HG03354 (cell line): ENCODE data around the gene ATR.
A peak's percentile ranks its signal among the peaks of the same experiment; 100 is the strongest.

ENCODE experiments used
- ATAC-seq: cut with Tn5 transposase; IDR thresholded peaks from one replicate; pipeline ENCODE4 v1.9.1; 2021; ENCODE audit warnings: mild to moderate bottlenecking; ENCODE audit not compliant: unreplicated experiment, poor library complexity, severe bottlenecking

Gene ATR

GRCh38 chr3:142542054-142542453, 36.5 kb downstream of the ATR start:
- no peak for ATAC-seq

- no peak for ATAC-seq
Measured at GRCh38 chr3:142536519-142536918, 42.0 kb downstream of the ATR start.

DNA sequence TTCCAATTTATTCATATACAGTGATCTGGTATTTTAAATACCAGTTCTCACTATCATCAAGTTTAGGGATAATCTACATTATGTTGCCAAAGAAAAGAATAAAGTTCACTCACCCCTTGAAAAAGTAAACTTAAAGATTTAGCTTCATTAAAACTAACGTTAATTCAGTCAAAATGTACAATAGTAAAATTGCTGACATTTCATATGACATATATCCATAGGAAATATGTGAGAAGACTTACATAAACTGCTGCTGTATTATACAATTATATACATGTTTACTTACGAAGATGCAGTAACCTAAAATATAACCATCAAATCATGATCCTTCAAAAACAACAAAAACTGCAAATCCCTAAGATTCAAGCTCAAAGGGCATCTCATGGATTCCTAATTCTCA, 44.0 kb downstream of the ATR start:
- no peak for ATAC-seq

DNA sequence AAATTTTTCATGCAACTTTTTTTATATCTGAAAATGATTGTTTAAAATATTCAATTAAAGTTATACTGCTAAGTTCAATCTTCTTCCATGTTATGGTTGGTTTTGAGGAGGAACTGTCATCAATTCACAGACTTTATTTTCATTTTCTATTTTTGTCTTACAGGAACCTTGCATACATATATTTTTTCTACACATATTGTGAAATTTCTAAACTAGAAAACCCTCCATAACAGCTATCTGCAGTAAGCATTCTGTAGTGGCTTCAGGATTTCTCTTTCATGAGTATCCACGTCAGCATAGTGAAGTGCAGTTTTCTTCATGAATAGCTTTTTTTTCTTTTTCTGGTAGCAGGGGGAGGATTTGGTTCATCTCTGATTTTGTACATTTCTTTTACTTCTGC, 48.2 kb downstream of the ATR start:
- ATAC-seq = no peak

GRCh38 chr3:142523921-142524566, 54.5 kb downstream of the ATR start:
- no peak for ATAC-seq

DNA sequence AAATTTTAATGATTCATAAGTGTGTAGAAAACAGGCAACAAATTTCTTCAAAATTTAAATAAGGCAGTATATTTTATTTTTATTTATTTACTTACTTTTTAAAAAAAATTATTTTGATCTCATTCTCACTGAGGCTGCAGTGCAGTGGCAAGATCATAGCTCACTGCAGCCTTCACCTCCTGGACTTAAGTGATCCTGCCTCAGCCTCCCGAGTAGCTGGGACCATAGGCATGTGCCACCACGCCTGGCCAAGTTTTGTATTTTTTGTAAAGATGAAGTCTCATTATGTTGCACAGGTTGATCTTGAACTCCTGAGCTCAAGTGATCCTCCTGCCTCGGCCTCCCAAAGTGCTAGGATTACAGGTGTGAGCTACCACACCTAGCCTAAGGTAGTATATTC, 69.5 kb downstream of the ATR start:
- ATAC-seq = no peak

DNA sequence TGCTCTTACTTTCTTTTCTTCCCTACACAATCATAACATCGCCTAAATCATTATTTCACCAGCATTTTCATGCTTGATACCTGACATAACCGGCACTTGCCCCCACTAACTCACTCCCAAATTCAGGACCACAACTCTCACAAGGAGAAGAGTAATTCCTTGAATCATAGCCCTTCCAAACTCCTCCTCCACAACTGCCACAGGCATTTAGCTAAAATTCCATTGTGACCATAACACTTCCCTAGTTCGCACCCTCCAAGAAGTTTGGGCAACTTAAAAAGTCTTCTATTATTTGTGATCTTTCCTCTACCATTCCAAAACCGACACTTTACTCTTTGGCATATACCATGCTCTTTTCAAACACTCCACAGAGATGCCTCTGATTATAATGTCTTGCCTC, 71.3 kb downstream of the ATR start:
- ATAC-seq = no peak

GRCh38 chr3:142502187-142502985, 76.1 kb downstream of the ATR start:
- no peak for ATAC-seq

DNA sequence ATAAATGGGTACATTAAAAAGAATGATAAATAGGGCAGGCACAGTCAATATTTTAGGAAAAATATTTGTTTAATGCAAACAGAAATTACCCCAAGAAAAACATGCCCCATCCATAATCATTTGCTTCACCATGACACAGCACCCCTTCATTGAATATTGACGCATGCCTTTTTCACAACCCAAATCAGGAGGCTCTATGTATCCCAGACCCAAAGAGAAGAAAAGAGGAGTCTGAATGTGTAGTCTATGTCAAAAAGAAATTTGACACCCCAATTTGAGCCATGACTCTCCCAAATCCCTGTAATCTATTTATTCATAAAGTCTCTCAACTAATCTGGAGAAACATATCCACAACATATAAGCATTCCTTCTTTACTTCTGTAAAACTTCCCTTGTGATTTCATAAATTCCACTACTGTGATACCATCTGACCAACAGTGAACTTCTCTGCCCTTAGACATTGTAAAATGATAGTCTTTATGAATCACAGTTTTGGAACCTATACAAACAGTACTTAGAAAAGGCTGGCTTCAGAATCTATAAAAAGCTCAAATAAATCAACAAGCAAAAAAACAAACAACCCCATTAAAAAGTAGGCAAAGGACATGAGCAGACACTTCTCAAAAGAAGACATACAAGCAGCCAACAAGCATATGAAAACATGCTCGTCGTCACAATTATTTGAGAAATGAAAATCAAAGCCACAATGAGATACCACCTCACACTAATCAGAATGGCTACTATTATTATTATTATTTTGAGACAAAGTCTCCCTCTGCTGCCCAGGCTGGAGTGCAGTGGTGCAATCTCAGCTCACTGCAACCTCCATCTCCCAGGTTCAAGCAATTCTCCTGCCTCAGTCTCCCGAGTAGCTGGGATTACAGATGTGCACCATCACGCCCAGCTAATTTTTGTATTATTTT, 77.3 kb downstream of the ATR start:
- no peak for ATAC-seq

DNA sequence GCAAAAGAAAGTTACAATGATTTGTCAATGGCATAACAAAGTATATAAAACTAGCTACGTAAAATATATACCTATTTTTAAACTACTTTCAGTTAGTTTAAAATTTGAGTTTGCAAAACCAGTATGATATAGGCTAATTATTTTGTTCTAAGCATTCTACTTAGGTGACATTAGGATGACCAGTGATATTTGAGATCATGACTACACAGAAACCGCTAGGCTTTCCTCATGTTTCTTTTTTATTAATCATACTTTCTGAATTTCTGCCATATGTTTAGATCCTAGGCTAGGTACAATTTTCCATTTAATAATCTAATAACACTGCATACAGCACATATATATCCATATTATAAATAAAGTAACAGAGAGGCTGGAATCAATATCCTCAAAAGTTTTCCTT, 78.3 kb downstream of the ATR start:
- ATAC-seq = no peak

GRCh38 chr3:142498397-142499180, 79.9 kb downstream of the ATR start:
- peak; percentile 73 for ATAC-seq

DNA sequence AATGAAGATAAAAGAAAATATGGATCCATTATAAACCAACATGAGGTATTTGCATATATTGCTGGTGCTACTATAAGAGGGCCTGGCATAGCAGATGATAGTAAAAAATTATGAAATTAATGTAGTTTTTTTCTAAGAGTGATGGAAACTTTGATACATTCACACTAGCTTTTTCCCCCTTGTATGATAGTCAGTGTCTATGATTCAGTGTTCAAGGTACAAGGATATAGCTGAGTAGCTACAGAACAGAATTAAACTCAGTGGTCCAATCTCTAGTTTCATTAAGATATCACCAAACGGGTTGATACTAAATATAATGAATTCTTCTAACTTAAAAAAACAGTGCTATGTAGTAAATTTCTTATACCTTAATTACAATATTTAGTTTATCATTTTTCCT, 80.8 kb downstream of the ATR start:
- no peak for ATAC-seq

- no peak for ATAC-seq
Measured at GRCh38 chr3:142495103-142495502, 83.4 kb downstream of the ATR start.

- no peak for ATAC-seq
Measured at GRCh38 chr3:142492184-142492583, 86.3 kb downstream of the ATR start.

DNA sequence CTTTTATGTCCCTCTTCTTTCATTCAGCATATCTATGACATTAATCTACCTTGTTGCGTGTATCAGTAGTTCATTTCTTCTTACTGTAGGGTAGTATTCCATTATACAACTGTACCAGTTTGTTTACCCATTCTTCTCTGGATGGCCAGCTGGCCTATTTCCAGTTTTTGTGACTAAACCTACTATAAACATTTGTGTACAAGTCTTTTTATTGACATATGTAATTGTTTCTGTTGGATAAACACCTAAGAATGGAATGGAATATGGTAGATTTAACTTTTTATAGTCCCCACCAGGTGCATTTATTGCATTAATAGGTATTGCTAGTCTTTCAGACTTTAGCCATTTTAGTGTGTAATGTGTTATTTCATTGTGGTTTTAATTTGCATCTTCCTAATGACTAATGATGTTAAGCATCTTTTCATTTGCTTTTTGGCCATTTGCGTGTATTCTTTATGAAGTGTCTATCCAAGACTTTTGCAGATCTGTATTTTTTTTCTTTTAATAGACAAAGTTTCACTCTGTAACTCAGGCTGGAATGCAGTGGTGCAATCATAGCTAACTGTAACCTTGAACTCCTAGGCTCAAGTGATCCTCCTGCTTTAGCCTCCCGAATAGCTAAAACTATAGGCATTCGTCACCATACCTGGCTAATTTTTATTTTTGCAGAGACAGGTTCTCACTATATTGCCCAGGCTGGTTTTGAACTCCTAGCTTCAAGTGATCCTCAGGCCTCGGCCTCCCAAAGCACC, 88.8 kb downstream of the ATR start:
- ATAC-seq = no peak

DNA sequence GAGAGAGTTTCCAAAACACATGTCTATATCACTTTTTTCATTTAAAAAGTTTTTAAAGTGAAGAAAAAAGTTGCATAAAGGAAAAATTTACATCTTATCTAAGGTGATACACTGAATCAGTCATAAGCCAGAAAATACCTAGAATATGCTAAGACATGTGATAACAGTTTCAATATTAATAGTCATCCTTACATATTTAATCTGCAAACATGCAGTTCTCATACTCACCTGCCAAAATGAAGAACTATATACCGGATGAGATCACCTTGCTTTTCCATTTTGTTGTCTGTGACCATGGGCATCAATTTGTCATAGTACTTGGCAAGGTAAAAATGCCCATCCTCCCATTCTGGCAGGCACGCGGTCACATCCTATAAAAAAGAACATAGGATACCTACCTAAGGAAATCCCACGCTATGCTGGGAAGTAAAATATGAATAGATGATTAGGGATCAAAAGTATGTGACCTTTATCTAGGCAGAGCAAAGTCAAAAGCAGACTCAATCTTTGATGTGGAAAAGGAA, 93.6 kb downstream of the ATR start:
- no peak for ATAC-seq

DNA sequence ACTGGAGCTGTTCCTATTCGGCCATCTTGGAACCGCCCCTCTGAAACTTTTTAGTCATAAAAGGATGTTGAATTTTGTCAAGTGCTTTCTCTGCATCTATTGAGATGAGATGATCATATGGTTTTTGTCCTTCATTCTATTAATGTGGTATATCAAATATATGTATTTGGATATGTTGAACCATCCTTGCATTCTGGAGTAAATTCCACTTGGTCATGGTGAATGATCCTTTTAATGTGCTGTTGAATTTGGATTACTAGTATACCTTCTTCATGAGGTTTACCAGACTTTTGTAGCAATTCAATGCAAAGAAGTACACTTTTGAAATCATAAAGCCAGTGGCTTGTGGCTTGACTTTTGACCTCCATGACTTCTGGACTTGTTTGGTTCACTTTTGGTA, 97.3 kb downstream of the ATR start:
- no peak for ATAC-seq

DNA sequence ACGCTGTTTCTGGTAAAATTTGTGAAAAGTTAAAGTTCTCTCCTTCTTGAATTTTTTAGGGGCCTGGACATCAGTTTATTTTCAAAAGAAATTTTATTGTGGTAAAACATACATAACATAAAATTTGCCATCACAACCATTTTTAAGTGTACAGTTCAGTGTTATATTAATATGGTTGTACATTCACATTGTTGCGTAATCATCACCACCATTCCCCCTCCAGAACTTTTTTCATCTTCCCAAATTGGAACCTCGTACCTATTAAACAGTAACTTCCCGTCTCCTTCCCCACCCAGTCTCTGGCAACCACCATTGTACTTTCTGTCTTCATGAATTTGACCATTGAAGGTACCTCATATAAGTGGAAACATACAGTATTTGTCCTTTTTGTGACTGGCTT, 107.7 kb downstream of the ATR start:
- ATAC-seq = no peak

- no peak for ATAC-seq
Measured at GRCh38 chr3:142468456-142468855, 110.1 kb downstream of the ATR start.
